ENCODE results near the gene HYI.

The HYI gene

GRCh38 chr1:43434256-43434655 is 19.5 kb downstream of the HYI start:
- DNase-seq (ENCODE audit: low read depth, low spot score): no peak
- H3K4me1 ChIP-seq (ENCODE audit: insufficient read depth, insufficient read length): no peaks in the 10 kb centered on the region
- H3K9me3 ChIP-seq (ENCODE audit: insufficient read depth, low read length): no peaks in the 10 kb centered on the region
- H3K27me3 ChIP-seq (ENCODE audit: insufficient read depth, insufficient read length): no peaks in the 10 kb centered on the region
- H3K9ac ChIP-seq (ENCODE audit: insufficient read length, low read depth): no peak overlapping the region
- H3K36me3 ChIP-seq (ENCODE audit: insufficient read depth, insufficient read length, low read length): peaks cover 97% of the 10 kb centered on the region
- no peak for TF ChIP-seq SUZ12 (IDR thresholded peaks at IDR 0.05; ENCODE audit: extremely low read depth, insufficient read depth, insufficient read length)
- TF ChIP-seq YY1 (IDR thresholded peaks at IDR 0.05; ENCODE audit: insufficient read depth, insufficient read length): no peak
- TF ChIP-seq ZNF274 (IDR thresholded peaks at IDR 0.05; ENCODE audit: low read depth, low read length): no peak
- H3K4me3 ChIP-seq (ENCODE audit: insufficient read length, low read depth): no peak overlapping the region

DNA sequence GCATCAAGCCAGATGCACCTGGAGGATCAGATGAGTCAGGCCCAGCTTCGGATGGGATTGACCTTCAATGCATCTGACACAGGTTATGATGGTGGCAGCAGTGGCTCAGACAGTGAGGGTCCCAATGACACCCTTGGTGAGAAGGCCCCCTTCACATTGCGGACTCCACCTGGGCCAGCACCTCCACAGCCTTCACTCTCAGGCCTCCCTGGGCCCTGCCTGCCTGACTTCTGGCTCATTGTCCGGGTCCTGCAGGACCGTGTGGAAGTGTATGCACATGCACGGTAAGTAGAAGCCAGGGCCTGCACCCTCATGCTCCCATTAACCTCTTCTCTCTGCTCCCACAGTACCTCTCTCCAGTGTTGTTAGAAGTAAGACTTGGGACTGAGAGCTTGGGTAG is 20.8 kb downstream of the HYI start:
- no peaks in the 10 kb centered on the region for H3K9me3 ChIP-seq (ENCODE audit: insufficient read depth, low read length)
- no peak overlapping the region for H3K4me3 ChIP-seq (ENCODE audit: insufficient read length, low read depth)
- H3K9ac ChIP-seq (ENCODE audit: insufficient read length, low read depth): no peak overlapping the region
- H3K4me1 ChIP-seq (ENCODE audit: insufficient read depth, insufficient read length): no peaks in the 10 kb centered on the region
- TF ChIP-seq YY1 (IDR thresholded peaks at IDR 0.05; ENCODE audit: insufficient read depth, insufficient read length): no peak
- TF ChIP-seq SUZ12 (IDR thresholded peaks at IDR 0.05; ENCODE audit: extremely low read depth, insufficient read depth, insufficient read length): no peak
- no peak for TF ChIP-seq ZNF274 (IDR thresholded peaks at IDR 0.05; ENCODE audit: low read depth, low read length)
- no peak for DNase-seq (ENCODE audit: low read depth, low spot score)
- no peaks in the 10 kb centered on the region for H3K27me3 ChIP-seq (ENCODE audit: insufficient read depth, insufficient read length)
- H3K36me3 ChIP-seq (ENCODE audit: insufficient read depth, insufficient read length, low read length): peaks cover 98% of the 10 kb centered on the region

DNA sequence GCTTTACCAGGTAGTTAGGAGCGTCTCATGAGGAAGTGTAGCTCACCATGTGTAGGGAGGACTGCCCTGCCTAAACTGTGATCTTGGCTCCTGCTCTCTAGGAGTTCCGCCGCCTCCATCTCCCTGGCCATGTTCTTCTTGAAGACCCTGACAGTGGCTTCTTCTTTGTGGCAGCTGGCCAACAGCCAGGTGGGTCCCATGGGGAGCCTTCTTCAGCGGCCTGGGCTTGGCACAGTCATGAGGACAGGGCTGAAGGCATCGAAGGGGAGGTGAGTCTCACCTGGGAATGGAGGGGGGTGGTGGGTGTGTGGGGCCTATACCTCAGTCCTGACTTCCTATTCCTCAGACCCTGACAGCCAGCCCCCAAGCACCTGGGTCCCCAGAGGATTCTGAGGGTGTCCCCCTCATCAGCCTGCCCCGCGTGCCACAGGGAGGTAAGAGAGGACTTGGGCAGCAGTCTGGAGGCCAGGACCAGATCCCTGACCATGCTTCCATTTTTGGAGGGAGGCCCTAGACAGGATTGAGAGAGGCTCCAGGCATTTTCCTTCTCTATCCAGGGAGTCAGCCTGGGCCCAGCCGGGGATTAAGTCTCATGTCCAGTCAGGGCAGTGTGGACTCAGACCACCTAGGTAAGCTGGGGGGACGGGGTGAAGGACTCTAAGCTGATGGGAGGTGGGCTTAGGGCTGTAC is 21.4 kb downstream of the HYI start:
- Histone ChIP-seq H3K36me3 (ENCODE audit: insufficient read depth, insufficient read length, low read length) (peaks cover 98% of the 10 kb centered on the region), H3K4me1 (ENCODE audit: insufficient read depth, insufficient read length) (no peaks in the 10 kb centered on the region), H3K4me3 (ENCODE audit: insufficient read length, low read depth) (no peak overlapping the region), H3K27me3 (ENCODE audit: insufficient read depth, insufficient read length) (no peaks in the 10 kb centered on the region), H3K9me3 (ENCODE audit: insufficient read depth, low read length) (no peaks in the 10 kb centered on the region), H3K9ac (ENCODE audit: insufficient read length, low read depth) (no peak overlapping the region)
- no peak for DNase-seq (ENCODE audit: low read depth, low spot score)
- TF ChIP-seq ZNF274 (IDR thresholded peaks at IDR 0.05; ENCODE audit: low read depth, low read length) (no peak), SUZ12 (IDR thresholded peaks at IDR 0.05; ENCODE audit: extremely low read depth, insufficient read depth, insufficient read length) (no peak), YY1 (IDR thresholded peaks at IDR 0.05; ENCODE audit: insufficient read depth, insufficient read length) (no peak)

DNA sequence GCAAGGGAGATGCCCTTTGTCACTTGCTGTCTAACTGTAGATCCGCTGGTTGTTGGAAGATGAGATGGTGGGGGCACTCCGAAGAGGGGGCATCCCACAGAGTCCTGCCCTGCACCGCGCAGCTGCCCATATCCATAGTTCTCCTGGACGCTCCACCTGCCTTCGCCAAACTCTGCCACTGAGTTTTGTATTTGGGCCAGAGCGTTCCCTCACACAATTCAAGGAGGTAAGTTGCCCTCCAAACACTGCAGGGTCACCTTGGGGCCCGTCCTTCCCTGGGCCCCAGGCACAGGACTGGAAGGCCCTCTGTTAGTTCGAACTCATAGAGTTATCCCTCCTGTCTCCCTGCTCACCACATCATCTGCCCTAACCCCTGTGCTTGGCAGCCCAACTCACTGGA is 22.1 kb downstream of the HYI start:
- Histone ChIP-seq H3K27me3 (ENCODE audit: insufficient read depth, insufficient read length) (no peaks in the 10 kb centered on the region), H3K4me3 (ENCODE audit: insufficient read length, low read depth) (no peak overlapping the region), H3K36me3 (ENCODE audit: insufficient read depth, insufficient read length, low read length) (peaks cover 98% of the 10 kb centered on the region), H3K9ac (ENCODE audit: insufficient read length, low read depth) (no peak overlapping the region), H3K4me1 (ENCODE audit: insufficient read depth, insufficient read length) (no peaks in the 10 kb centered on the region), H3K9me3 (ENCODE audit: insufficient read depth, low read length) (no peaks in the 10 kb centered on the region)
- no peak for DNase-seq (ENCODE audit: low read depth, low spot score)
- TF ChIP-seq SUZ12 (IDR thresholded peaks at IDR 0.05; ENCODE audit: extremely low read depth, insufficient read depth, insufficient read length) (no peak), YY1 (IDR thresholded peaks at IDR 0.05; ENCODE audit: insufficient read depth, insufficient read length) (no peak), ZNF274 (IDR thresholded peaks at IDR 0.05; ENCODE audit: low read depth, low read length) (no peak)

GRCh38 chr1:43430831-43431230 is 22.9 kb downstream of the HYI start:
- no peak overlapping the region for H3K4me3 ChIP-seq (ENCODE audit: insufficient read length, low read depth)
- H3K9me3 ChIP-seq (ENCODE audit: insufficient read depth, low read length): no peaks in the 10 kb centered on the region
- no peaks in the 10 kb centered on the region for H3K4me1 ChIP-seq (ENCODE audit: insufficient read depth, insufficient read length)
- TF ChIP-seq YY1 (IDR thresholded peaks at IDR 0.05; ENCODE audit: insufficient read depth, insufficient read length): no peak
- no peak overlapping the region for H3K9ac ChIP-seq (ENCODE audit: insufficient read length, low read depth)
- H3K27me3 ChIP-seq (ENCODE audit: insufficient read depth, insufficient read length): no peaks in the 10 kb centered on the region
- DNase-seq (ENCODE audit: low read depth, low spot score): no peak
- peaks cover 99% of the 10 kb centered on the region for H3K36me3 ChIP-seq (ENCODE audit: insufficient read depth, insufficient read length, low read length)

DNA sequence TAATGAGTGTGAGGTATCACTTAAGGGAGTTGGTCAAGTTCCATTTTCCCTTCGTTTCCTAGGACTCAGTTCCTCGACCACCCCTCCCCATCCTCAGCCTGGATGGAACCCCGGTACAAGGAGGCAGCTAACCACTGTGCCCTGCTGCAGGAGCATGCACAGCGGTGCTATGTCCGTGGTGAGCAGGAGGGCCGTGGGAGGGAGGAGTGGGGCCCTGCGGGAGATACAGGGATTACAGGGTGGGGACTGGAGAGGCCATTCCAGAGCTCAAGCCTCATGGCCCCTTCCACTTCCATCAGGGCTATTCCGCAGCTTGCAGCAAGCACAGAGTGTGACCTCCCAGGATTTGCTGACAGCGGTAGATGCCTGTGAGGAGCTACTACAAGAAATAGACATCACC is 25.8 kb downstream of the HYI start:
- no peaks in the 10 kb centered on the region for H3K9me3 ChIP-seq (ENCODE audit: insufficient read depth, low read length)
- DNase-seq (ENCODE audit: low read depth, low spot score): no peak
- no peak overlapping the region for H3K9ac ChIP-seq (ENCODE audit: insufficient read length, low read depth)
- no peaks in the 10 kb centered on the region for H3K4me1 ChIP-seq (ENCODE audit: insufficient read depth, insufficient read length)
- no peaks in the 10 kb centered on the region for H3K27me3 ChIP-seq (ENCODE audit: insufficient read depth, insufficient read length)
- TF ChIP-seq SUZ12 (IDR thresholded peaks at IDR 0.05; ENCODE audit: extremely low read depth, insufficient read depth, insufficient read length) (no peak), ZNF274 (IDR thresholded peaks at IDR 0.05; ENCODE audit: low read depth, low read length) (no peak), YY1 (IDR thresholded peaks at IDR 0.05; ENCODE audit: insufficient read depth, insufficient read length) (no peak)
- H3K36me3 ChIP-seq (ENCODE audit: insufficient read depth, insufficient read length, low read length): peaks cover 100% of the 10 kb centered on the region
- no peak overlapping the region for H3K4me3 ChIP-seq (ENCODE audit: insufficient read length, low read depth)

GRCh38 chr1:43427524-43427923 is 26.2 kb downstream of the HYI start:
- no peaks in the 10 kb centered on the region for H3K4me1 ChIP-seq (ENCODE audit: insufficient read depth, insufficient read length)
- peaks cover 100% of the 10 kb centered on the region for H3K36me3 ChIP-seq (ENCODE audit: insufficient read depth, insufficient read length, low read length)
- no peak overlapping the region for H3K9ac ChIP-seq (ENCODE audit: insufficient read length, low read depth)
- TF ChIP-seq SUZ12 (IDR thresholded peaks at IDR 0.05; ENCODE audit: extremely low read depth, insufficient read depth, insufficient read length) (no peak), ZNF274 (IDR thresholded peaks at IDR 0.05; ENCODE audit: low read depth, low read length) (no peak), YY1 (IDR thresholded peaks at IDR 0.05; ENCODE audit: insufficient read depth, insufficient read length) (no peak)
- H3K9me3 ChIP-seq (ENCODE audit: insufficient read depth, low read length): no peaks in the 10 kb centered on the region
- H3K27me3 ChIP-seq (ENCODE audit: insufficient read depth, insufficient read length): no peaks in the 10 kb centered on the region
- no peak for DNase-seq (ENCODE audit: low read depth, low spot score)
- H3K4me3 ChIP-seq (ENCODE audit: insufficient read length, low read depth): no peak overlapping the region
